Heart right ventricle (tissue), 16 donors: ENCODE results near the gene MMP2. TPM values are rescaled to one million over a fixed set of nuclear protein-coding genes. Genes with fewer than 3 reads are reported as not detected.
A peak's percentile ranks its signal among the peaks of the same experiment; 100 is the strongest.

ENCODE experiments used
- ATAC-seq, 8 donors: fragments of 200-7000 bp; cut with Tn5 transposase; one replicate each; pipeline ENCODE4 v1.9.1; 2020; ENCODE audit warnings: mild to moderate bottlenecking in 8 of 8, moderate library complexity in 8 of 8, moderate number of reproducible peaks in 1 of 8
- DNase-seq, 2 donors: peaks; one replicate each; pipeline ENCODE4 v3.0.0-alpha.2; 2020
- H3K27ac ChIP-seq, 10 donors: fragments of 200-600 bp; sonication (generic) in 2 of 10; one replicate each; pipeline versions ENCODE4 v1.5.0 to v1.8.0; 2020 to 2022; ENCODE audit warnings: mild to moderate bottlenecking in 3 of 10
- H3K27me3 ChIP-seq, 7 donors: fragments of 200-600 bp; one replicate each; pipeline ENCODE4 v1.8.0; 2021 to 2022; ENCODE audit warnings: mild to moderate bottlenecking in 2 of 7
- H3K36me3 ChIP-seq, 9 donors: fragments of 200-600 bp; sonication (generic) in 1 of 9; one replicate each; pipeline versions ENCODE4 v1.5.0 to v1.8.0; 2020 to 2022; ENCODE audit warnings: mild to moderate bottlenecking in 2 of 9
- H3K4me1 ChIP-seq, 9 donors: fragments of 200-600 bp; sonication (generic) in 1 of 9; one replicate each; pipeline versions ENCODE4 v1.5.0 to v1.8.0; 2020 to 2022; ENCODE audit warnings: mild to moderate bottlenecking in 4 of 9
- H3K4me3 ChIP-seq, 10 donors: fragments of 200-600 bp; sonication (generic) in 2 of 10; one replicate each; pipeline versions ENCODE4 v1.5.0 to v1.8.0; 2020 to 2022; ENCODE audit warnings: mild to moderate bottlenecking in 7 of 10, moderate library complexity in 2 of 10
- H3K9me3 ChIP-seq, 11 donors: fragments of 200-600 bp in 10 of 11; sonication (generic) in 2 of 11; one replicate each; pipeline versions ENCODE4 v1.5.0 to v1.8.0; 2013 to 2022; ENCODE audit warnings: mild to moderate bottlenecking in 2 of 11, control low read depth in 1 of 11, moderate library complexity in 1 of 11
- CTCF ChIP-seq, 9 donors: fragments of 200-600 bp; sonication (generic) in 2 of 9; IDR thresholded peaks; one replicate each; pipeline versions ENCODE4 v1.5.0 to v1.8.0; 2021 to 2022; ENCODE audit warnings: antibody characterized with exemption in 9 of 9, mild to moderate bottlenecking in 5 of 9, moderate library complexity in 1 of 9
- WGBS, 2 donors: extraction: QIAGEN DNeasy Blood & Tissue Kit; methylation state at CpG; one replicate each; pipeline ENCODE4 v1.1.7; 2013; ENCODE audit warnings: inconsistent platforms in 1 of 2; 5-methylcytosine and 5-hydroxymethylcytosine counted together
- intact Hi-C, 10 donors: fragments of 100-400 bp; cut with DNase I; formaldehyde crosslinking; loops; one replicate each; pipeline versions ENCODE4 v1.11.1 to v1.14.2; 2022
- polyA plus RNA-seq, 2 donors: library from polyadenylated mRNA; stranded (reverse); fragments of 200-250 nt; gene quantifications; one replicate each; pipeline ENCODE4 v1.2.3, GENCODE V29; 2013
- total RNA-seq, 10 donors: library from RNA; stranded (reverse); fragmentation: NEBNext Ultra II Directional in 3 of 10; extraction: Animal tissue kit (Norgen Biotek cat#: 25700) in 3 of 10; gene quantifications; one replicate each; pipeline versions ENCODE4 v1.2.1 to v1.2.4, GENCODE V29; 2021 to 2023
- donor health status: Arrhythmogenic right ventricular cardiomyopathy.
- donor health status: ischemic (EF 13 %, LVEDD 7.1; RV severe dilation, severe dysfunction).
- donor health status: healthy with polysubstance abuse.
- donor health status: DM: no; HTN: yes; CAD: no.
- donor health status: DM: no; HTN: no; CAD: no.
- donor health status: ischemic (EF 25% LVEDD 6.9; RV normal size, moderate dysfunction).
- donor health status: ischemic (EF 25% LVEDD 5.7; RV mildly dilated, moderate dysfunction).
- donor health status: healthy.
- donor health status: DM: yes; HTN: yes; CAD: no.
- donor health status: Ischemic cardiomyopathy.
- donor health status: ischemic (EF 35%, LVEDD 5.7; RV mildly dilated, moderate dysfunction).
- donor health status: nonischemic (EF 11% LVEDD 7.7; RV severe dilation, severe dysfunction).
- donor health status: DM: yes; HTN: yes; CAD: no.
- donor health status: PGD.
- donor health status: ischemic (EF 29% LVEDD 5.4; RV normal size, mild dysfunction).
- donor health status: nonischemic (EF 23%, LVEDD 6.1; RV moderate dilation, normal function).

The MMP2 gene
- total and polyA plus RNA-seq, 12 donors: 36.1 to 157 (median 88.0) TPM

GRCh38 chr16:55439101-55439690 lies 39.8 kb upstream of the MMP2 start:
- Histone ChIP-seq H3K4me3 (no peak overlapping the region), H3K27me3 (no peaks in the 10 kb centered on the region), H3K27ac (no peak overlapping the region), H3K4me1 (peaks cover 0 to 41% (median 0%) of the 10 kb centered on the region in 9 donors), H3K9me3 (no peaks in the 10 kb centered on the region), H3K36me3 (no peaks in the 10 kb centered on the region)
- no peak for TF ChIP-seq CTCF (IDR thresholded peaks at IDR 0.05)
- ATAC-seq (no peak), DNase-seq (no peak)
- WGBS, 2 donors: 86% methylated on average over 6 of the region's 6 CpGs
- intact Hi-C loops: no loop called here

- intact Hi-C loops: no loop called here
- Histone ChIP-seq H3K9me3 (no peaks in the 10 kb centered on the region), H3K4me1 (peaks cover 0 to 32% (median 7%) of the 10 kb centered on the region in 9 donors), H3K27ac (peak overlapping the region in 1 of 10 donors; percentile 21), H3K36me3 (no peaks in the 10 kb centered on the region), H3K27me3 (no peaks in the 10 kb centered on the region), H3K4me3 (peak overlapping the region in 2 of 10 donors; percentile 1 to 13)
- ATAC-seq (peak in 3 of 8 donors; percentile 22 to 48 (median 23)), DNase-seq (no peak)
- no peak for TF ChIP-seq CTCF (IDR thresholded peaks at IDR 0.05)
- 56 to 73% methylated on average over 11 of the region's 11 CpGs for WGBS, 2 donors
Measured at GRCh38 chr16:55443434-55444346, 35.3 kb upstream of the MMP2 start.

GRCh38 chr16:55444754-55445485 lies 34.1 kb upstream of the MMP2 start:
- no peaks in the 10 kb centered on the region for H3K27me3 ChIP-seq
- H3K36me3 ChIP-seq: no peaks in the 10 kb centered on the region
- DNase-seq (peak; percentile 40 to 43), ATAC-seq (peak; percentile 48 to 93 (median 80))
- TF ChIP-seq CTCF (IDR thresholded peaks at IDR 0.05): no peak
- peak overlapping the region in 1 of 10 donors; percentile 21 for H3K27ac ChIP-seq
- H3K4me1 ChIP-seq: peaks cover 0 to 21% (median 7%) of the 10 kb centered on the region in 9 donors
- intact Hi-C loops: loop anchor here in 1 of 10 donors (1.0 kb wide), 2 partner anchors 32 to 40 kb away; no protein-coding TSS in a partner anchor
- 69 to 78% methylated on average over 8 of the region's 8 CpGs for WGBS, 2 donors
- no peaks in the 10 kb centered on the region for H3K9me3 ChIP-seq
- H3K4me3 ChIP-seq: peak overlapping the region in 2 of 10 donors; percentile 13 to 26

- no peak for ATAC-seq
- 88 to 95% methylated on average over 12 of the region's 12 CpGs for WGBS, 2 donors
- Histone ChIP-seq H3K36me3 (no peaks in the 10 kb centered on the region), H3K9me3 (no peaks in the 10 kb centered on the region), H3K4me1 (peaks cover 0 to 21% (median 7%) of the 10 kb centered on the region in 9 donors), H3K4me3 (no peak overlapping the region), H3K27ac (no peak overlapping the region), H3K27me3 (no peaks in the 10 kb centered on the region)
- TF ChIP-seq CTCF (IDR thresholded peaks at IDR 0.05): no peak
- no peak for DNase-seq
- intact Hi-C loops: no loop called here
Measured at GRCh38 chr16:55447231-55447630, 31.8 kb upstream of the MMP2 start.
